DLD1 (cell line): ENCODE data around the gene MCF2.

Experiments used
- in situ Hi-C: cut with HindIII; loops from 2 replicates; pipeline ENCODE4 v1.10.0; 2017; ENCODE audit warnings: low sequenced_read_pairs

Gene MCF2

DNA sequence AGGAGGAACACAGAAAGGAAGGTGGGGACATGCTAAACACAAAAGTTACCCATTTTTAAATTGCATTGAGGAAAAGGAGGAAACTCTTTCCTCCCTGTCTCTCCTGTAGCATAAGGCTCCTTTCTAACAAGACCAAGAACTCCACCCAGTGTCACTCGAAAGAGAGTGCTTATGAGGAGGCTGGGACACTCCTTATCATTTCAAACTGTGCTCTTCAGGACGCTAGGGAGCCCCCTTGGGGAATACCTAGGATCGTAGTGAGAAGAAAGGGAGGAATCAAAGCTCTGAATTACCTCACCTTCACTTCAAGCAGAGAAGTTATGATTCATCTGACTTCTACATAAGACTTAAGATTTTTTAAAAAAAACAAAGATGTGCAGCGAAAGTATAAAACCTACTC, 111.9 kb downstream of the MCF2 start:
- in situ Hi-C loops: no loop called here

DNA sequence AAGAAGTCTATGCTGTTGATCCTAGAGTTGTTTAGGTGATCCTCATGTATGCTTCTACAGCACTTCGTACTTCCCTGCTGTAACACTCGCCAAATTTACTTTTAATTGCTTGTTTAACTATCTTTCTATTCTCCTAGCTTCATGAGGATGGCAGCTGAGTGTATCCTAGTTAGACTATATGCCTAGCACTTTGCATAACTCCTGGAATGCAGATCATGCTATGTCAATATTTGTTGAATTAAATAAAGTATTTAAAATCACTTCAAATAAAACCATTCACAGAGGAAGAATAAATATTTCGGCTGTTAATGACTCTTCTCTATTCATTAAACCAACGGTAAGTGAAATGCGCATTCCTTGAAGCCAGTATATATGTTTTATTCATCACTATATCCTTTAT, 122.4 kb downstream of the MCF2 start:
- in situ Hi-C loops: no loop called here

DNA sequence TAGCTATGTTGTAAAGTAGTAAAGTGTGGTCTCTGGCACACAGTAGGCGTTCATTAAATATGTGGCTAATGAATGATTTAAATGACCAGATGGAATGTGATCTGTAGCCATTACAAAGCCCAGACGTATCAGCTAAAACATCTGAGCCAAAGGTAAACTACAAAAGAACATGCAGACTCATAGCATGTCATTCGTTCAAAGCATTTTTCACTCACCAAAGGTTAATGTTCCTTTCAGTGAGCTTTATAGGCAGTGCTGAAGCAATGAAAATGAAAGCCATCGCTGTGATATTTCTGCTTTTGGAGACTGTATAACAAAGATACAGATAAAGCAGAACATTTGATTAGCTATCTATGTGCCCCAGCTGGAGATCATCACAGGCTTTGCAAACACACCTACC, 126.9 kb downstream of the MCF2 start:
- in situ Hi-C loops: no loop called here

DNA sequence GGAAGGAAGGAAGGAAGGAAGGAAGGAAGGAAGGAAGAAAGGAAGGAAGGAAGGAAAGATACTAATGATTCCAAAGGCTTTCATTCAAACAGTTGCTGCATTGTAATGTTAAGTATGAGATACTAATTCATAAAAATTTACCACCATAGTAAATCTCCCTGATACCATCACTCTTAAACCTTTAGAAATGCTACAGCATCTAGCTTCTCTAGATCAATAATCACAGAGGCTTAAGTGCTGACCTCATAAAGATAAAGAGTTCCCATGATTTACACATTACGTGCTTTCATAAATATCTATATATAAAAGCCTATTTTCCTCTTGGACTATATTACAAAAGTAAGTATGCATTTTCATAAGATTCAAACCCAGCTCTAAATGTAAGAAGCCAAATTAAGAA, 141.0 kb downstream of the MCF2 start:
- in situ Hi-C loops: no loop called here

DNA sequence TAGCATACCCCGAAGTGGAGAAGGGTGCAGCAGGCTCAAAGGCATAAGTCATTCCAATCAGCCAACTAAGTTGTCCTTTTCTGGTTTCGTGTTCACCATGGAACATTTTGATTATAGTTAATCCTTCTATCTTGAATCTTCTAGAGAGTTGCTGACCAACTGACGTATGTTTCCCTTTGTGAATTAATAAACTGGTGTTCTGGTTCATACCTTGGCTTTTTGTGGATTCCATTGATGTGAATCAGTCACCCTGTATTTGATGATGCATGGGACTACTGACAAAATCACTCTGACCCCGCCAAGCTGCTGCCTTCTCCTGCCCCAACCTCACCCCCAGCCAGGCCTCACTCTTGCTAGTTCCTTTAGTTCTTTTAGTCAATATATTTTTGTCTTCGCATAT, 144.7 kb downstream of the MCF2 start:
- in situ Hi-C loops: no loop called here

DNA sequence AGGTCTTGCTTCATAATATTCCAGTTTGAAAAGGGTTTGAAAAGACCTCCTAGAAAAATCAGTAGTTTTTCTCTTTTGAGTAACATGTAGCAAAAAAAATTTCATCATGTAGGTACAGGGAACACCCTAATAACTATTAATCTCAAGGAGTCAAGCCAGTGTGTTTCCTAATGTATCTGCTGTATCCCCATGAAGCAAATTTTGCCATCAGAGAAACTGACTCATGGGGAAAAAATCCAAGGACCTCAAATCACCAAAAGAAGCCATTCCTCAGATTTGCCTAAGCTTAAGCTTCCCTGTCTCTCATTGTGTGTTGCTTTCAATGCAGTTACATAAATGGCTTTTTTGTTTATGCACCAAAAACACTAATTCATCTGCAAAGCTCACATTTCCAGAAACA, 147.7 kb downstream of the MCF2 start:
- in situ Hi-C loops: no loop called here

DNA sequence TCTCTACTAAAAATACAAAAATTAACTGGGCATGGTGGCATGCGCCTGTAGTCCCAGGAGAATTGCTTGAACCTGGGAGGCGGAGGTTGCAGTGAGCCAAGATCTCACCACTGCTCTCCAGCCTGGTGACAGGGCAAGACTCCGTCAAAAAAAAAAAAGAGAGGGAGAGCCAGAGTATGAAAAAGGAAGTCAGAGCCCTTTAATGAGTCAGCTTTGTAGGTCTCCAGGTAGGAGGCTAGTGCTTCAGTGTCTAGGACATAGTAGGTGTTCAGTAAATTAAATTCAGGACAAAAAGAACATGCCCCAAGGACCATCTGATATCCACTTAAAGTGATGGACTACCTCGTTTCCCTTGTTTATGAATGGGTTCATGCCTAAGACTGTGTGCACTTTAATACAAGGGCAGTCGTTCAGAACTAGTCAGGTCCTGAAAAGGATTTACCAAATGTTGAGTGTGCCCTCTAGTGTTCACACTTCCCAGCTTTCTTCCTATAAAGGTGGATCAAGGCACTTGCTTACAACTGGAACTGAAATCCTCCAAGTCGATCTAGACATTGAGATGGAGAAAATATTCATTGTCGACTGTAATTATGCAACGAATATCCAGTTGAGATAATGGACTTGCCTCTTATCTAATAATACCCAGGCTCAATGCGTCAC, 148.5 kb downstream of the MCF2 start:
- in situ Hi-C loops: no loop called here

DNA sequence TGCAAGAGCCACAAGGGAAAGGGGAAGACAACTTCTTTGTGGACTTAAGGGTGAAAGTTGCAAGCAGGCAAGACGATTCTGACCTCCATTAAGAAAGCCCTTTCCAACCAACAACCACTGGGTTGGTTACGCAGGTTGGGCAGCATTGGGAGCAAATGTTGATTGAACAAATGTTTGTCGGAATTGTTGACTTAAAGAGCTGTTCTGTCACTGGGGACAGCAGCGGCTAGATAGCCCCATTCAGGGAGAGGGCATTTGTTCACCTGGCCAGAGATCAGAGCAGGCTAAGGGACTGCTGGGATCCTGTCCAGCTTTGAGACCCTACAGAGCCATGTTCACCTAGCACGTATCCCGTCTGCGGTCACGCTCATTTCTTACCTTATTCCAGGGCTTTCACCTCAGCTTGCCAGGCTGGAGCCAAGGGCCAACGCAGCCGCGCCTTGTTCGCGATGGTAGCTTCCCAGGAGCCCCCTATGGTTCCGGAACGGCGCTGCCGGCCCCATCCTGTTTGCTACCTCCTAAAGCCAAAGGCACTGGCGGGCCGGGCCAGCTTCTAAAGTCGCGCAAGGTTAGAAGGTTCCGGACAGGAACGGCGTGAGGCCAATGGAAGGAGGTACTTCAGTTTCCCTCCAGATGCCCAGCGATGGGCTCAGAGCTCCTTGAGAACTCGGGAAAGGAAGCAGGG, 152.8 kb downstream of the MCF2 start:
- in situ Hi-C loops: no loop called here

DNA sequence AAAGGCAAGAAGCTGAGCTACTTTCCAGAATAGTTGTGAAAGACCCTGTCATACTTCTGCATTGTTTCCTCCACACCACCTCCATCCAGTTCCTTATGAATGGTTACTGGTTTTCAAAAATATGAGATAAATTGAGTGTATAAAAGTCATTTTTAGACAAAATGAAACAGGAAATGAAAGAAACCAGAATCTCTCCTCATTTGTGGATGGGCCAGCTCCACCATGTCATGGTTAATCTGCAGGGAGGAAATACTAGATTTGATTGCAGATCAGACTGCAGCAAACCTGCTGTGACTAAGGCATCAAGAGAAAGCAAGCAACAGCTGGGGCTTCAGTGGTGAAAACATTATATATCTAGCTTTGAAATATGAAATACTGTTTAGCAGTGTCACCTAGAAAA, 153.6 kb downstream of the MCF2 start:
- in situ Hi-C loops: no loop called here

DNA sequence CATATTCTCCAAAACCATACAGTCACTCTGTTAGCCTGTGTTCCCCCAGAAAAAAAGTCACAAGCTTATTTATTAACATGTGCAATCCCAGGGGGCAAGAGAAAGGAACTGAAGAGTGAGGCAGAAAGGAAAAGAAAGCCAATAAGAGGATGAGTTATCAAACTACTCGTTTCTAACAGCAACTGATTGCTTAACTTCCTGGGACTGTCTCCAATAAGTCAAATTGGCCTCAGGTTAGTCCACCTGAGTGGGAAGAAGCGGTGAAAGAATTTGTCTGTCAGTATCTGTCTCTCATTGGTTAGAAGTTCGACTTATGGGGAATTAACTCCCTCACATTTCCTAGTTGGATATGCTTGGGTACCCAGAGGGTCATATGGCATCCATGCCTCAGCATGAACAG, 163.4 kb downstream of the MCF2 start:
- in situ Hi-C loops: no loop called here

DNA sequence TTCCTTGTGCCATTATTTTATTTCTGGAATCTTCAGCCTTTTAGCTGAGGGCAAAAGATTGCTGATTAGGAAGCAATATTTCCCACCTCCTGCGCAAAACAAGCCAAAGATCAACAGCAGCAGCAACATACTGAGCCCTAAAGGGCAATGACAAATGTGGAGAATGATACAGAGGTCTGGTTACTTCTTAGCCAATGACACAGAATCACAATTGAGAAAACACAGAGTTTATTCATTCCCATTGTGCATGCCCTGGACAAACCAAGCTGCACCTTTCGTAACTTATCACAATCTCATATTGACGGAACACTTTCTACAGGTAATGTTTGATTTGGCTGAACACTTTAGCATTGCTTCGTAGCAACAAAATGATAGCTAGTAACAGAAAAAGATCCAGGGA, 164.0 kb downstream of the MCF2 start:
- in situ Hi-C loops: no loop called here

DNA sequence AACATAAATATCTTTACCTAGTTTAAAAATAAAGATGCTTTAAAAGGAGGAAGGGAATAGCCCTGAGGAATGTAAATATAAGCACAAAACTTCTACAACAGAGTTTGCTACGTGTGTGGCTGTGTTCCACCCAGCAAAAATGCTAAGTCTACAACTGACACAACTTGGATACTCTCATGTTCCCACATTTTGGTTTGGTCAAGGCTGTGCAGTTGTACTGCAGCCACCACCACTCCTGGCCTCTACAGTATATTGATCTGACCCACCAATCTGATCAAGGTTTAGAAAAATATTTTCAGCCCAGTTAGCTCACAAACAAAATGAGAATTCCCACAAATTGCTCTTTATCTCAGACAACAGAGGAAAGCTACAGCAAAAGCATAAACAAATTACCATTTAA, 165.3 kb downstream of the MCF2 start:
- in situ Hi-C loops: no loop called here

DNA sequence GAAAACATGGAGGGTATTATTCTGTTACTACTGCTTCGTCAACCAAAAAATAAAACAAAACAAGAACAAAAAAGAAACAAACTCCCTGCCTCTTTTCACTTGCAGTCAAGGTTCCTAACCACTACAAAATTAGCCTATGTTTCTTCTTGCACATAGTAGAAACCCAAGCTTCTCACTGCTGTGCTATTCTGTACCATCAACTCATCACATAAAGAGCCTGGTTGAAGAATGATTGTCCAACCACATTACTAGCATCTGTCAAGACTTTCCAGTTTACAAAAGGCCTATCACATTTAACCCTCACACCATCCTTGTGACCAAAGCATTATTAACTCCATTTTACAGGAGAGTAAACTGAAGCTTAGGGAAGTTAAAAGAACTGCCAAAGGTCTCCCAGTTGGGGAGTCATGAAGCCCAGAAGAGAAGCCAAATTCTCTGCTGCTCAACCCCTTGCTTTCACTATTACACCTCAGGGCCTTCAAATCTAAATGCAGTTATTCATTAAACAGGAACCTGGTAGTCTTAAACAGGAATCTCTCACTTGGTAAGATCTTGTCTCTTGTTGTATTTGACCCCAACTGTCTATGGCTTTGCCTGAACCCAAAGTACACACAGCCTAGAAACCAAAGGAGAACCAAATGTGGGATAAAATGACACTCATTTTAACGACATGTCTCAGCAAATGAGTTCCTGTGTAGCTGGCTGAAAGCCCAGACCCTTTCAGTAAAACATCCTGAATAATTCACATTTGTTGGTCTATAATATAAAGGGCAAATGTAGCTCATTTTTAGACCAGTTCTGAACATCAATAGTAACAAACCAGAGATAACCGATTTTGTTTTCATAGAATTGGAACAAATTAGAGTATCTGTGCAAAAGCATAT, 168.8 kb downstream of the MCF2 start:
- in situ Hi-C loops: no loop called here

DNA sequence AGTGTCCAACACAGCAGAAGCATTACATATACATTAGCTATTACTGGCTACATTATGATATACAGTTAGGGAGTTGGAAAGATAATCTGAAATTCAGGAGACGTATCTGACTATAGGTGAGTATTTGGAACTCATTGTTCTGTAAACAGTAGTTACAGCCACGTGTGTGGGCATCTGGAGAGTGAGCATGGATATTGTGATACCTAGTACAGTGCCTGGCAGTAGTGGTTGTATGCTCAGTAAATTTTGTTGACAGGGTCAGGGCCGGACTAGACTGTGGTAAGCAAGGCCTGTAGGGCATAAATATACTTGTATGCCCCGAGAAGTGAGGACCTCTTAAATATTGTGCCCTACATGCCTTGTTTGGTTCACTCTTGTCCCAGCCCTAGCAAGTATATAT, 174.5 kb downstream of the MCF2 start:
- in situ Hi-C loops: no loop called here

DNA sequence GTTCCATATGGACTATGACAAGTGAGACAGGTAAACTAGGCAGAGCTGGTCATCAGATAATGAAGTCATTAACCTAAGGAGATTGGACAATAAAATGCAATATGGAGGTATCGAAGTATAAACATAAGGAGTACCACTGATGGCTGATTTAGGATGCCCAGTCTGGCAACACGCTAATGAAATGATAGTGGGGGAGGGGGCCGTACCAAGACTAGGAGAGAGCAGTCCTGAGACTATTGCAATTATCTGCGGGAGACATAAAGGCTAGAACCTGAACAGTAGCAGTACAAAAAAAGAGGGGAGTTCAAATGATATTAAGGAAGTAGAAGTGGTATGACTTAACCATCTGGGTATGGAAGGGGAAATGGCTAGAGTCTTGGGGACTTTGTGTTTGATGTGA, 175.1 kb downstream of the MCF2 start:
- in situ Hi-C loops: no loop called here
